ENCODE data around the gene DNAH6.

Gene DNAH6

GRCh38 chr2:84631047-84631446 lies 114.7 kb downstream of the DNAH6 start:
- no peak for DNase-seq

GRCh38 chr2:84631985-84632384 lies 115.7 kb downstream of the DNAH6 start:
- no peak for DNase-seq

GRCh38 chr2:84636080-84636971 lies 120.0 kb downstream of the DNAH6 start:
- no peak for DNase-seq

- no peak for DNase-seq
Measured at GRCh38 chr2:84639751-84640150, 123.5 kb downstream of the DNAH6 start.

- no peak for DNase-seq
Measured at GRCh38 chr2:84640411-84640810, 124.1 kb downstream of the DNAH6 start.

- no peak for DNase-seq
Measured at GRCh38 chr2:84641021-84641420, 124.7 kb downstream of the DNAH6 start.

- no peak for DNase-seq
Measured at GRCh38 chr2:84643991-84644390, 127.7 kb downstream of the DNAH6 start.

- no peak for DNase-seq
Measured at GRCh38 chr2:84646514-84646913, 130.2 kb downstream of the DNAH6 start.

GRCh38 chr2:84647267-84647666 lies 131.0 kb downstream of the DNAH6 start:
- DNase-seq: no peak

GRCh38 chr2:84649058-84649457 lies 132.8 kb downstream of the DNAH6 start:
- no peak for DNase-seq

GRCh38 chr2:84649487-84650142 lies 133.3 kb downstream of the DNAH6 start:
- DNase-seq: no peak

- DNase-seq: no peak
Measured at GRCh38 chr2:84652431-84652830, 136.1 kb downstream of the DNAH6 start.

GRCh38 chr2:84653302-84653701 lies 137.0 kb downstream of the DNAH6 start:
- DNase-seq: no peak

- no peak for DNase-seq
Measured at GRCh38 chr2:84654414-84654813, 138.1 kb downstream of the DNAH6 start.

- DNase-seq: no peak
Measured at GRCh38 chr2:84669122-84669521, 152.8 kb downstream of the DNAH6 start.

GRCh38 chr2:84674099-84674498 lies 157.8 kb downstream of the DNAH6 start:
- no peak for DNase-seq

GRCh38 chr2:84674586-84674985 lies 158.3 kb downstream of the DNAH6 start:
- no peak for DNase-seq

GRCh38 chr2:84676295-84676694 lies 160.0 kb downstream of the DNAH6 start:
- no peak for DNase-seq

GRCh38 chr2:84678214-84678613 lies 161.9 kb downstream of the DNAH6 start:
- no peak for DNase-seq

GRCh38 chr2:84686783-84687476 lies 170.6 kb downstream of the DNAH6 start:
- no peak for DNase-seq

GRCh38 chr2:84687498-84688149 lies 171.3 kb downstream of the DNAH6 start:
- no peak for DNase-seq

- DNase-seq: no peak
Measured at GRCh38 chr2:84690225-84690624, 173.9 kb downstream of the DNAH6 start.

- no peak for DNase-seq
Measured at GRCh38 chr2:84694088-84694622, 177.9 kb downstream of the DNAH6 start.

Data from inflammatory macrophage (primary cell).